Cardiac muscle cell (in vitro differentiated cells and primary cell): Measurements from ENCODE around the gene DPP10. TPM values are rescaled to one million over a fixed set of nuclear protein-coding genes. Genes with fewer than 3 reads are reported as not detected.

Source experiments
- DNase-seq, 2 donors: peaks; one replicate each; pipeline versions ENCODE4 v3.0.0 to v3.0.0-alpha.2; 2010 to 2017; ENCODE audit warnings: low read depth in 1 of 2, low spot score in 1 of 2
- H3K27ac ChIP-seq: fragments of 200-600 bp; sonication (generic); 2 replicates; pipeline ENCODE4 v1.5.1; 2016
- H3K27me3 ChIP-seq: fragments of 200-600 bp; sonication (generic); 2 replicates; pipeline ENCODE4 v1.6.0; 2016; ENCODE audit warnings: control low read depth
- H3K36me3 ChIP-seq: fragments of 200-600 bp; sonication (generic); 2 replicates; pipeline ENCODE4 v1.5.1; 2016; ENCODE audit warnings: control low read depth
- H3K4me1 ChIP-seq: fragments of 200-600 bp; sonication (generic); 2 replicates; pipeline ENCODE4 v1.8.1; 2017; ENCODE audit warnings: low read depth, mild to moderate bottlenecking, mixed run types
- H3K4me3 ChIP-seq: fragments of 200-600 bp; sonication (generic); 2 replicates; pipeline ENCODE4 v1.5.1; 2016; ENCODE audit warnings: mild to moderate bottlenecking
- H3K9me3 ChIP-seq: fragments of 200-600 bp; sonication (generic); 2 replicates; pipeline ENCODE4 v1.5.1; 2017; ENCODE audit warnings: low read depth, mild to moderate bottlenecking, control low read depth
- CTCF ChIP-seq: IDR thresholded peaks from 2 replicates; pipeline ENCODE4 v1.5.1; 2012; ENCODE audit warnings: low read depth, mild to moderate bottlenecking, low read length
- polyA plus RNA-seq: library from polyadenylated mRNA; unstranded; fragments of >200 nt; fragmentation: Nextera tagmentation; extraction: Ambion mirVana; gene quantifications from 2 replicates; pipeline ENCODE4 v1.2.1, GENCODE V29; 2016
- total RNA-seq: library from RNA; depleted of rRNA; stranded (reverse); fragments of >200 nt; gene quantifications from 2 replicates; pipeline ENCODE4 v1.2.3, GENCODE V29; 2016

Gene DPP10
- total and polyA plus RNA-seq, 2 experiments from 2014 or later, result 1.1 to 1.4 TPM

DNA sequence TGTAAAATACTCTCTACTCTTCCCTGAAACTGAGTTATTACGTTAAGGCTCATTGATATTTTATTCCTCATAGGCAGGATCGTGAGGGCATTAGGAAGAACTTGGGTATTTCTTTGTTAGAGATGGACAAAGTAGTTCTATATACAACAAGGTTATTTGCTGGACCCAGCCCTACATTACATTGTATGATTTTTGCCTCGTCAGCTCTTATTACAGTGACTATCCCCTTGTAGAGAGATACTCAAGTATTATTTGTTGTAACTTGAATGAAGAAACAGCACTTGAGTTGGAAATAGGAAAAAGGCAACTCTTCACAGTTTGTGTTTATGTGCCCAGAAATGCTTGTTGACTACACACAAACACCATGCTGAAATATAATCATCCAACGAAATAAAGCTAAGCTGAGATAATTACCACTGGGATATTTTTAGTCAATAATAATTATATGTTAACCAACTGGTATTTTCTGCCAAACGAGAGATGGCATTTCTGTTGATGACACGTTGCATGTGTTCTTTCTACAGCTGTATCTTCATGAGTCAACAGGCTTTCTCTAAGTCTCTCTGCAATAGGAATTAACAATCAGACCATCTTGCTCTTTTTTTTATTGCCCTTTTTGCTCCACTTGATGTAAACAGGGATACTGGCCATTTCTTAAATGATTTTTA, 947.6 kb downstream of the DPP10 start:
- DNase-seq, result no peak
- Histone ChIP-seq H3K27me3 (no peaks in the 10 kb centered on the region), H3K36me3 (no peaks in the 10 kb centered on the region), H3K4me1 (no peaks in the 10 kb centered on the region), H3K9me3 (no peaks in the 10 kb centered on the region), H3K27ac (no peak overlapping the region), H3K4me3 (no peak overlapping the region)
- no peak for TF ChIP-seq CTCF

DNA sequence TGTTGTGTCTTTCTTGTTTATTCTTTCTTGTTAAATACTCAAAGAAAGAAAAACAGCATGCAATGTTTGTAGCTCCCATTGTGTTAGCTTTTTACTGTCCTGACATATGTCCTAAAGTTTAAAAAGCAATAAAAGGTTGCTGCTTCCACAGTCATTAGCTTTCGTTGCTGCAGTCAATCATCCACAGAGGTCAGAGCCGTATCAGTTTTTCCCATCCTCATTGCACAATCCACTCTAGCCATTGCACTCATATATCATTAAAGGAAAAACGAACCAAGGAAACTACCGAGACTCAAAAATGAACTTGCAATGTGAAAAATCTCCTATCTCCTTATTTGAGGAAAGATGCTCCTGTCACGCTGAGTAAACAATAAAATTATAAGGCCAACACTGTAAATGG, 954.1 kb downstream of the DPP10 start:
- H3K9me3 ChIP-seq, result no peaks in the 10 kb centered on the region
- TF ChIP-seq CTCF, result no peak
- H3K4me3 ChIP-seq, result no peak overlapping the region
- DNase-seq, result no peak
- H3K27ac ChIP-seq, result no peak overlapping the region
- H3K27me3 ChIP-seq, result no peaks in the 10 kb centered on the region
- no peaks in the 10 kb centered on the region for H3K4me1 ChIP-seq
- no peaks in the 10 kb centered on the region for H3K36me3 ChIP-seq

DNA sequence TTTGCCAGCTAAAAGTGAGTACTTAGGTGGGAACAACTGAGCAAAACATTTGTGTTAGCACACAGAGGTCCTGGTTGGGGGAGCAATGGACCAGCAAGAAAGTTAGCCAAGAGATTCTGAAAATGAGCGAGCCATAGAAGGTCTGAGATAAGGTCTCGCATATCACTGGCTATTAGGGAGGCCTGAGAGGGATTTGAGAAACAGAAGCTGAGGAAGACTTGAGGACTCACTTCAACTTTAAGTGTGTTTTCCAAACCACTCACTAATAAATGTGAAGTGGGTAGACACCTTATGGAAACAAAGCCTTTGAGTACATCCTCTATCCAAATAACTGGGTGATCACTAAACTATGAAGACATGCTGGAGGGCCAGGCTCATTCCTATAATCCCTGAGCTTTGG, 958.5 kb downstream of the DPP10 start:
- no peaks in the 10 kb centered on the region for H3K36me3 ChIP-seq
- no peak overlapping the region for H3K27ac ChIP-seq
- H3K4me3 ChIP-seq, result no peak overlapping the region
- H3K9me3 ChIP-seq, result no peaks in the 10 kb centered on the region
- no peak for DNase-seq
- no peaks in the 10 kb centered on the region for H3K4me1 ChIP-seq
- no peak for TF ChIP-seq CTCF
- H3K27me3 ChIP-seq, result no peaks in the 10 kb centered on the region

- peak in 1 of 2 donors; percentile 17 for DNase-seq
- Histone ChIP-seq H3K36me3 (no peaks in the 10 kb centered on the region), H3K4me3 (no peak overlapping the region), H3K4me1 (no peaks in the 10 kb centered on the region), H3K27ac (no peak overlapping the region), H3K27me3 (no peaks in the 10 kb centered on the region), H3K9me3 (no peaks in the 10 kb centered on the region)
- no peak for TF ChIP-seq CTCF
Measured at GRCh38 chr2:115412501-115412900, 970.1 kb downstream of the DPP10 start.

DNA sequence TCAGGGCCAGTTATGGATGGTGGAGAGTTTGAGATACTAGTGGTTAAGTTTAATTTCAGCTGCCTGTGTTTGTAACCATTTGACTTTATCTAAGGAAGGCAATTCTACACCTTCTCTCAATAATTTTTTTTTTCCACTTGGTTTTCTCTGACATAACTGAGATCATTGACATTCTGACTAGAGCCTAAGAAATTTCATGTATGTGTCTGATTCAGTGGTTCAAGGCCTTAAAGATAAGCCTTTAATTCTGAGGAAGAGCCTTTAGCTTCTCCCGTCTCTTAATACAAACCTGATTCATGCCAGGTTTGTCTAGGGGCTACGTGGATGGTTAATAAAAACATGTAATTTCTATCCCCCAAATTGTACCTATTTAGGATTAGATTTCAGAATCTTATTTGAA, 971.4 kb downstream of the DPP10 start:
- Histone ChIP-seq H3K4me1 (no peaks in the 10 kb centered on the region), H3K27me3 (no peaks in the 10 kb centered on the region), H3K4me3 (no peak overlapping the region), H3K27ac (no peak overlapping the region), H3K36me3 (no peaks in the 10 kb centered on the region), H3K9me3 (no peaks in the 10 kb centered on the region)
- no peak for TF ChIP-seq CTCF
- DNase-seq, result peak in 1 of 2 donors; percentile 29

GRCh38 chr2:115414466-115414865, 972.0 kb downstream of the DPP10 start:
- Histone ChIP-seq H3K36me3 (no peaks in the 10 kb centered on the region), H3K9me3 (no peaks in the 10 kb centered on the region), H3K4me1 (no peaks in the 10 kb centered on the region), H3K4me3 (no peak overlapping the region), H3K27ac (no peak overlapping the region), H3K27me3 (no peaks in the 10 kb centered on the region)
- no peak for TF ChIP-seq CTCF
- peak in 1 of 2 donors; percentile 62 for DNase-seq
